ENCODE measurements around the gene VPS18.
A peak's percentile ranks its signal among the peaks of the same experiment; 100 is the strongest.

Gene VPS18

GRCh38 chr15:40937762-40938535 lies 43.7 kb downstream of the VPS18 start:
- Mint-ChIP-seq H3K4me1 (peaks cover 29% of the 10 kb centered on the region in 2 donors), H3K36me3 (no peaks in the 10 kb centered on the region), H3K9me3 (no peaks in the 10 kb centered on the region), H3K27me3 (peaks cover 6 to 12% of the 10 kb centered on the region in 2 donors), H3K27ac (no peak overlapping the region), H3K4me3 (no peak overlapping the region)
- DNase-seq (no peak), ATAC-seq (replicated peaks) (no peak)

- ATAC-seq (replicated peaks) (no peak), DNase-seq (no peak)
- no peak overlapping the region for H3K4me3 Mint-ChIP-seq
- H3K4me1 Mint-ChIP-seq = peaks cover 30 to 34% of the 10 kb centered on the region in 2 donors
- no peaks in the 10 kb centered on the region for H3K36me3 Mint-ChIP-seq
- H3K9me3 Mint-ChIP-seq = no peaks in the 10 kb centered on the region
- peaks cover 2 to 7% of the 10 kb centered on the region in 2 donors for H3K27me3 Mint-ChIP-seq
- H3K27ac Mint-ChIP-seq = no peak overlapping the region
Measured at GRCh38 chr15:40938536-40938870, 44.3 kb downstream of the VPS18 start.

GRCh38 chr15:40940296-40940801 lies 46.1 kb downstream of the VPS18 start:
- Mint-ChIP-seq H3K36me3 (no peaks in the 10 kb centered on the region), H3K27ac (peak overlapping the region; percentile 78), H3K27me3 (no peaks in the 10 kb centered on the region), H3K4me3 (peak overlapping the region; percentile 62 to 79), H3K9me3 (no peaks in the 10 kb centered on the region), H3K4me1 (peaks cover 29 to 36% of the 10 kb centered on the region in 2 donors)
- DNase-seq (no peak), ATAC-seq (replicated peaks) (peak in 1 of 2 donors; percentile 16)

DNA sequence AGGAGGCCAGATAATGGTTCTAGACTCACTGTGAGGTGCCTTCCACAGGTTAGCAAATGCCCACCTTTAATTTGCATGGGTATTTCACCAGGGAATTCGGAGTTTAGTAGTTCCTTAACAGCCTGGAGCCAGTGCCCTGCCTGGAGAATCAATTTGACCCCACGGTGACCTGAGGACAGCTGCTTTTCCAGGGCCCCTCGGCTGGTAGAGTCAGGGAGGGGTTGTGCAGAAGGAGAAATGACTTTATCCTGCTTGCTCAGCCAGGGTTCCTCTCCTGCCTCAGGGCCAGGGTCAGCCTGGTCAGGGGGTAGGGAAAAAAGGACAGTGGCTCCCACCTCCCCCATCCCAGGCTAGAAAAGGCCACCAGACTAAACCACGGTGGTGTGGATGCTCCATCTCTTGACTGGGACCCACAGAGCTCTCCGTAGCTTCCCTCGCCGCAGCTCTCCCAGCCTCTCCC lies 46.8 kb downstream of the VPS18 start:
- no peaks in the 10 kb centered on the region for H3K27me3 Mint-ChIP-seq
- no peaks in the 10 kb centered on the region for H3K36me3 Mint-ChIP-seq
- ATAC-seq (replicated peaks) (no peak), DNase-seq (no peak)
- no peak overlapping the region for H3K27ac Mint-ChIP-seq
- H3K9me3 Mint-ChIP-seq = no peaks in the 10 kb centered on the region
- H3K4me1 Mint-ChIP-seq = peaks cover 29 to 36% of the 10 kb centered on the region in 2 donors
- H3K4me3 Mint-ChIP-seq = peak overlapping the region; percentile 63 to 79

- Mint-ChIP-seq H3K36me3 (no peaks in the 10 kb centered on the region), H3K4me3 (peak overlapping the region; percentile 70 to 79), H3K27ac (no peak overlapping the region), H3K27me3 (no peaks in the 10 kb centered on the region), H3K4me1 (peaks cover 29 to 36% of the 10 kb centered on the region in 2 donors), H3K9me3 (no peaks in the 10 kb centered on the region)
- ATAC-seq (replicated peaks) = peak; percentile 78 to 85
- DNase-seq = peak; percentile 45
Measured at GRCh38 chr15:40941528-40942336, 47.5 kb downstream of the VPS18 start.

GRCh38 chr15:40942337-40942854 lies 48.1 kb downstream of the VPS18 start:
- no peaks in the 10 kb centered on the region for H3K9me3 Mint-ChIP-seq
- H3K27ac Mint-ChIP-seq = peak overlapping the region; percentile 59
- peak overlapping the region; percentile 70 to 79 for H3K4me3 Mint-ChIP-seq
- no peaks in the 10 kb centered on the region for H3K27me3 Mint-ChIP-seq
- ATAC-seq (replicated peaks) (peak; percentile 3 to 9), DNase-seq (no peak)
- H3K36me3 Mint-ChIP-seq = no peaks in the 10 kb centered on the region
- H3K4me1 Mint-ChIP-seq = peaks cover 25 to 36% of the 10 kb centered on the region in 2 donors

- Mint-ChIP-seq H3K27me3 (peaks cover 0 to under 1% of the 10 kb centered on the region in 2 donors), H3K36me3 (no peaks in the 10 kb centered on the region), H3K9me3 (no peaks in the 10 kb centered on the region), H3K27ac (no peak overlapping the region), H3K4me3 (peak overlapping the region in 1 of 2 donors; percentile 70), H3K4me1 (peaks cover 24 to 36% of the 10 kb centered on the region in 2 donors)
- DNase-seq (no peak), ATAC-seq (replicated peaks) (no peak)
Measured at GRCh38 chr15:40942878-40943277, 48.6 kb downstream of the VPS18 start.

- Mint-ChIP-seq H3K27ac (no peak overlapping the region), H3K4me3 (no peak overlapping the region), H3K4me1 (peaks cover 22 to 36% of the 10 kb centered on the region in 2 donors), H3K36me3 (no peaks in the 10 kb centered on the region), H3K9me3 (no peaks in the 10 kb centered on the region), H3K27me3 (peaks cover under 1 to 6% of the 10 kb centered on the region in 2 donors)
- ATAC-seq (replicated peaks) = no peak
- no peak for DNase-seq
Measured at GRCh38 chr15:40943764-40944365, 49.6 kb downstream of the VPS18 start.

DNA sequence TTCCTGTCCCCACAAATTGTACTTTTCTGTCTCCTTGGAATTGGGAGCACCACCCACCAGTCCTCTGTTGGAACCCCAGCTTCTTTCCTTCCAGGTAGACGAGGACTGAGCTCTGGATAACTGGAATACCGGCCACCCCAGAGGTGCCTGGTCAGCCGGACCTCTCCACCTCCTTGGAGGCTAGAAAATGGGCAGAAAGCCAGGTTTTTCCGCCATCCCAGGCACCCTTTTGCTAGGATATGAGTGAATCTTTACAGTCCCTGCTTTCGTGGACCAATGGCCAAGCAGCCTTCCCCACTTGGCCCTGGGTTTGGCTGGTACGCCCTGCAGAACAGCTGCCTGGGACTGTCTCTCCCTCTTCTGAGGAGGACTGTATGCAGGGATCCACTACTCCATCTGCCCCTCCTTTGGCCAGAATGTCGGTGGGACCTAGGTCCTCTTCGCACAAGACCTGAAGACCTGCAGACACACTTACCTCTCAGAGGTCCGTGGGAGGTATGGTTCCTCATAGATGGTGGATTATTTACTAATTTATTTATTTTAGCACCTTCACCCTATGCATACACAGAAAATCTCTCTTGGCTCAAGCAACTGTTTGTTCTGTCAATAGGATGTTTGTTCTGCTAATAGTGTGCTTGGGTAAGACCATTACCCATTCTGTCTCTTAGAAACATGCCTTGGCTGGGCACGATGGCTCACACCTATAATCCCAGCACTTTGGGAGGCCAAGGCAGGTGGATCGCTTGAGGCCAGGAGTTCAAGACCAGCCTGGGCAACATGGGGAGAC lies 50.5 kb downstream of the VPS18 start:
- no peak overlapping the region for H3K4me3 Mint-ChIP-seq
- no peak overlapping the region for H3K27ac Mint-ChIP-seq
- DNase-seq (no peak), ATAC-seq (replicated peaks) (no peak)
- peaks cover 5 to 11% of the 10 kb centered on the region in 2 donors for H3K27me3 Mint-ChIP-seq
- H3K4me1 Mint-ChIP-seq = peaks cover 21 to 35% of the 10 kb centered on the region in 2 donors
- no peaks in the 10 kb centered on the region for H3K9me3 Mint-ChIP-seq
- H3K36me3 Mint-ChIP-seq = no peaks in the 10 kb centered on the region

- Mint-ChIP-seq H3K9me3 (no peaks in the 10 kb centered on the region), H3K36me3 (no peaks in the 10 kb centered on the region), H3K4me1 (peaks cover 12 to 19% of the 10 kb centered on the region in 2 donors), H3K27ac (no peak overlapping the region), H3K27me3 (peaks cover 5 to 15% of the 10 kb centered on the region in 2 donors), H3K4me3 (no peak overlapping the region)
- DNase-seq (no peak), ATAC-seq (replicated peaks) (no peak)
Measured at GRCh38 chr15:40948706-40949473, 54.6 kb downstream of the VPS18 start.

DNA sequence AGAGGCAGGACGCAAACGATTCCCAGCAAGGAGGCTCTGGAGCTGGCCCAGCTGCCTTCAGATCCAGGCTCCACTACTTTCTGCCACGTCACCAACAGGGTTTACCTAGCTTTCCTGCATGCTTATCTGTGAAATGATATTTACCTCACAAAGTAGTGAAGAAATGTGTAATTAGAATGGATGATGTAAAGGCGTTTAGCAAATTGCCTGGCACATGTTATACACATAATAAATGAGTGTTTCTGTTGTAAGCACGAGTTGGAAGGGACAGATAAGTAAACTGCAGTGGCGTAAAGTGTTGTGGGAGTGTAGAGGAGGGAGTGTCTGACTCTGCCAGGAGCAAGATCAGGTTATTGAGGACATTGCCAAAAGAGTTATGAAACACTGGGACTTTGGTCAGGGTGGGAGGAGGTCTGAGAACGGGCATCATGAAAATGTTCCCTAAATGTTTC lies 55.5 kb downstream of the VPS18 start:
- H3K4me1 Mint-ChIP-seq = peaks cover 18 to 25% of the 10 kb centered on the region in 2 donors
- DNase-seq = no peak
- H3K9me3 Mint-ChIP-seq = no peaks in the 10 kb centered on the region
- no peak overlapping the region for H3K4me3 Mint-ChIP-seq
- H3K36me3 Mint-ChIP-seq = no peaks in the 10 kb centered on the region
- peaks cover 5 to 15% of the 10 kb centered on the region in 2 donors for H3K27me3 Mint-ChIP-seq
- no peak overlapping the region for H3K27ac Mint-ChIP-seq
- no peak for ATAC-seq (replicated peaks)

GRCh38 chr15:40951764-40952163 lies 57.5 kb downstream of the VPS18 start:
- H3K36me3 Mint-ChIP-seq = peaks cover 5 to 8% of the 10 kb centered on the region in 2 donors
- no peak overlapping the region for H3K27ac Mint-ChIP-seq
- H3K4me1 Mint-ChIP-seq = peaks cover 18 to 25% of the 10 kb centered on the region in 2 donors
- ATAC-seq (replicated peaks) = no peak
- no peak for DNase-seq
- no peak overlapping the region for H3K4me3 Mint-ChIP-seq
- H3K27me3 Mint-ChIP-seq = peaks cover 5 to 15% of the 10 kb centered on the region in 2 donors
- H3K9me3 Mint-ChIP-seq = no peaks in the 10 kb centered on the region

Data from stimulated activated naive B cell treated with anti-CD40 and anti-IgM and Interleukin-4, amounts not matched to agents 10 μg/mL and 1 μg/mL and 100 μg/mL, for 72 hours (primary cell).